ENCODE data around the gene MYO1B.

MYO1B gene

GRCh38 chr2:191301971-191302370 lies 56.8 kb downstream of the MYO1B start:
- DNase-seq = no peak

DNA sequence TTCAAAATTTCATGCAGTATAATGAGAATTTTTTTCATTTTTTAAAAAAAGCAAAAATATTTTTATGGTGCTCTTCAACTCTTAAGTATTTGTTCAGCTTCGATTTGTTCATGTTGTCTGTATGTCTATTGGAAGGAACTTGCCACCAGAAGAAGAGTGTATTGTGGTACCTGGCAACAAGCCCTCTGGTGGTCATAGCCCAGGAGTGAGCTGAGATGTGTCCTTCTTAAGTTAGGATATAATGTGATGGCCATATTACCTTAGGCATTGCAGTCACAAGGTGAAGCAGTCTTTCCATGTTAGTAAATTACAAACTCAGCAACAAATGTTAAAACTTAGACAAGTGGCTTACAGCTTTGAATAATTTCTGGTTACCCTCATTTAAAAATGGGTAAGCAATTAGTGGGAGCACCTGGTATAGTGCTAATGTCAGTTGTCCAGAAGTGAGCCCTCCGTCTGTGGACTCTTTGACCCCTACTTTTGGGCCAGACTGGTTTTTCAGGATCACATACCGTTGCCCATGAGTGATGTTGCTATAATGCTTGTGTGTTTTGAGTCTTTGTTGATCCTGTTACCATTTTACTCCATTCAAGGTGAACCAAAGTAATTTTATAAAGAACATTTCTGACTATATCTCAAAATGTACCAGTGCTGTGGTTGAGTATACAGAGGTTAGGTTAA lies 57.4 kb downstream of the MYO1B start:
- DNase-seq = peak; percentile 17

GRCh38 chr2:191303140-191304005 lies 58.2 kb downstream of the MYO1B start:
- DNase-seq = no peak

DNA sequence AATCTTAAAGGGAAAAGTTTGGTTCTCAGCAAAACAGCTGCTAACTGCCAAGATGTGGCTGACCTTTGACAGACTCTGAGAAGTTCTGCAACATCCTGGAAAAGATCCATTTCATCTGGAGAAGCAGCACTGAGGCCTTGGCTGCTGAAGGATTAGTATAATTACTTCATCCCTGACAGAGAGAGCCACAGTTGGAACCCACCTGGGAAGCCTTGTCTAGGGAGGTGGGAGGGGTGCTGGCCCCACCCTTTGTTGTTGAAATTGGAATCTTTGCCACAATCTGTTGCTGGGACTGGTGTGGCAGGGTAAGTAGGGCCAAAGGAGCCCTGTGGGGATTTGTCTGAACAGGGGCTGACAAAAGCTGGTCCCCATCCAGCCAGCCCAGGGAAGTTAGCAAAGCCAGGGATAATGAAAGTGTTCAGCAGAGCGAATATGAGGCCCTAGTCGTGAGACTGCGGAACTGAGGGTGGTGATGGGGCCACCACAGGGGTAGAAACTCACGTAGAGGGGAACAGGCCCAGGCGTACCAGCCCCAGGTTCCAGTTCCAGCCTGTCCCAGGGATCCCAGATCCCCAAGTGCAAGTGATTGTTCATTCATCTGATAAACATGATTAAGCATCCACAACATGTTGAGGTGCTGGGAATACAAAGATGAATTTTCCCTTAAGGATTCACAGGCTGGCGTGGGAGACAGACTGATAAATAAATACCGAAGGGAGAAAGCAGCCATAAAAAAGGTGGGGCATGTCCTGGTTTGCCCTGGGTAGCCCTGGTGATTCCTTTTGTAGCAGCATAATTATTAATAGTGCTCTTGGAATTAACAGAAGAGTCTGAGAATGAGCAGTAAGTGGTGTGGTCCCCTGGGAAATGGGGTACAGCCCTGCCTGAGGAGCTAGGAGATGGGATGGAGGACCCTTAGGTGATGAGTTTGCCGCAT lies 60.0 kb downstream of the MYO1B start:
- no peak for DNase-seq

GRCh38 chr2:191308026-191308425 lies 62.8 kb downstream of the MYO1B start:
- DNase-seq = no peak

DNA sequence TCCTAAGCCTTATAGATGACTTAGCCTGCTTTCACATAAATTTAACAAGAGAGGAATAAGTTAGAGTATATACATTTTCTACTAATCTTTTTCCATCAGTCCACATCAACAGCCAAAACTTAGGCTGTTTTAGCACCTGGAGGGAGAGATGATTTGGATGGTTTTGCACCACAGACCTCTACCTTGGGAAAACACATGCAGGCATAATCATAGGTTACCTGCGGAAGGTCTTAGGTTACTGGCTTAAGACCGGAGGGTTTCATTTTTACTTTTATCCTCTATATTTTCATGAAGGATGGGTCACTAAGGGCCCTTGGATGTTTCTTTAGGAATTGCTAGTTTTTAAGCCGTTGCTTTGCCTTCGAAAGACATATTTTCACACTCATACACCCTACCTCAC lies 66.0 kb downstream of the MYO1B start:
- no peak for DNase-seq

- DNase-seq = no peak
Measured at GRCh38 chr2:191311627-191312026, 66.4 kb downstream of the MYO1B start.

GRCh38 chr2:191312163-191312562 lies 67.0 kb downstream of the MYO1B start:
- no peak for DNase-seq

GRCh38 chr2:191312662-191313061 lies 67.5 kb downstream of the MYO1B start:
- DNase-seq = no peak

DNA sequence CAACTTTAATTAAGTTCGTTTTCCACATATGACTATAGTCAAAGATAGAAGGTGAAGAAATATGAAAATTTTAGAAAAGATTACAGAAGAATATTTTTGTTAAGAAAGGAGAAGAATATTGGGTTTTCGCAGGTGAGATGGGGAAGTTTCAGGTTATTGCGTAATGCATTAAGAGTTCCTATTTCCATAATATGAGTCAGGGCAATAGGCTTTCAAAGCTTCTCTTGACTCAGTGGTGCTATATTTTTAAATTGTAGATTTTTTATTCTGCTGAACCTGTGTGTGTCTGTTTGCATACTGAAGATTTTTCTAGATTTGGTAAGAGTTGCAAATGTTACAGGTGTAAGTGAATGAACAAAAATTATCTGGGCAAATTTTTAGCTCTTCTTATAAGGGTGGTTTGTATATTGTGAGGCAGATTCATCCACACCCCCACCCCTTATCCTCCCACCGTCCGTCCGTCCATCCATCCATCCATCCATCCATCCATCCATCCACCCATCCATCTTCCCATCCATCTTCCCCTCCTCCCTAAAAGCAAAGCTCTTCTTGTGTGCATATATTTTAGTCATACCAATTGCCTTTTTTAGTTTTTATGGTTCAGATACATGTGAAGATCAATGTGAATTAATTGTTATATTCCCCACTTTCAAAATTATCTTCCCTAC lies 69.6 kb downstream of the MYO1B start:
- DNase-seq = no peak

- no peak for DNase-seq
Measured at GRCh38 chr2:191315365-191315752, 70.2 kb downstream of the MYO1B start.

- DNase-seq = no peak
Measured at GRCh38 chr2:191316246-191316994, 71.2 kb downstream of the MYO1B start.

DNA sequence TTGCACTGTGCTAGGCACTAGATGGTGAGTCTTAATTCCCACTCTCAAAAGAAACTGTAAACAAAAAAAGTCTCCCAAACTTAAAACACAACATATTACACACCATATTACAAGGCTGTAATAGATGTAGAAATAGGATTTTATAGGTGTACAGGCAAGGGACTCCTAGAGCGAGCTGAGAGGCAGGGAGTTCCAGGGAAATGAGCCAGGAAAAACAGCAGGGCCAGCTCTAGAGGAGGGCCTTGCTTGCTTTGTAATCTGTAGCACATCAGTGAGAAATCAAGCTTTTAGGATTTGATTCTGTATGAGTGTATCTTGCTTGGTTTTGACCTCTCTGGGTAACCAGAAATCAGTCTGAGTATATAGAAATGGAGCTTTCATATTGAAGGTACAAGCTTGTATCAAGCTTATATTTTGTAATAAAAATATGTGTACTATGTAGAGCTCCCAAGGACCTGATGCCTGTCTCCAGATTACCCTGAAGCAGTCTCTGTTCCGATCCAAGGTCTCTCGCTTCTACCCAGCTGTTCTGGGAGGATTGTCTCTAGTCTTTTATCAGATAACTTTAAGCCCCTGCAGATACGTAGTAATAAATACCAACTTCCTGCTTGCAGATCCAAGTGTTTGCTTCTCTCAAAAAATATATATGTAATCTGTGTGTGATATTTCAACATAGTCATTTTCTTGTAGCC lies 73.0 kb downstream of the MYO1B start:
- DNase-seq = no peak

GRCh38 chr2:191318729-191319078 lies 73.5 kb downstream of the MYO1B start:
- DNase-seq = no peak

- DNase-seq = no peak
Measured at GRCh38 chr2:191319186-191319585, 74.0 kb downstream of the MYO1B start.

GRCh38 chr2:191320881-191321280 lies 75.7 kb downstream of the MYO1B start:
- no peak for DNase-seq

GRCh38 chr2:191321861-191322662 lies 76.9 kb downstream of the MYO1B start:
- DNase-seq = no peak

DNA sequence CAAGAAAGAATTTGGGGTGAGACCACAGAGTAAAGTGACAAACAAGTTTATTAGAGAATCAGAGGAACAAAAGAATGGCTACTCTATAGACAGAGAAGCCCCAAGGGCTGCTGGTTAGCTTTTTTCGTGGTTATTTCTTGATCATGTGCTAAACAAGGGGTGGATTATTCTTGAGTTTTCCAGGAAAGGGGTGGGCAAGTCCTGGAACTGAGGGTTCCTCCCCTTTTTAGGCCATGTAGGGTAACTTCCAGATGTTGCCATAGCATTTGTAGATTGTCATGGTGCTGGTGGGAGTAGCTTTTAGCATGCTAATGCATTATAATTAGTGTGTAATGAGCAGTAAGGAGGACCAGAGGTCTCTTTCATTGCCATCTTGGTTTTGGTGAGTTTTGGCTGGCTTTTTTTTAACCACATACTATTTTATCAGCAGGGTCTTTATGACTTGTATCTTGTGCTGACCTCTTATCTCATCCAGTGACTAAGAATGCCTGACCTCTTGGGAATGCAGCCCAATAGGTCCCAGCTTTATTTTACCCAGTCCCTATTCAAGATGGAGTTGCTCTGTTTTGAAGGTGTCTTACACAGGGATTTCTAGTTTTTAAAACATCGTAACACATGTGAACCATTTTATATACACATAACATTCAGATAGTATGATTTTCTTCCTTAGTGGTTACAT lies 77.8 kb downstream of the MYO1B start:
- DNase-seq = no peak

- no peak for DNase-seq
Measured at GRCh38 chr2:191325651-191326365, 80.6 kb downstream of the MYO1B start.
